GM19239 (cell line): ENCODE results near the gene EEF1B2.

Source experiments
- DNase-seq: peaks from one replicate; pipeline ENCODE4 v3.0.0; 2011; ENCODE audit warnings: low spot score; ENCODE audit not compliant: insufficient read length
- FAIRE-seq: peaks from 2 replicates; lab custom pipeline; 2011; peaks lifted over from hg19 to GRCh38; lab: Jason Lieb, UNC

Gene EEF1B2

GRCh38 chr2:206211657-206212255 lies 52.1 kb downstream of the EEF1B2 start:
- DNase-seq (no peak), FAIRE-seq (no peak)
